Keratinocyte (primary cell): Measurements from ENCODE around the gene TMEM50B. TPM values are rescaled to one million over a fixed set of nuclear protein-coding genes. Genes with fewer than 3 reads are reported as not detected.

Source experiments
- DNase-seq: peaks from one replicate; pipeline ENCODE4 v3.0.0-alpha.2; 2011; ENCODE audit warnings: low read depth, missing footprints, low spot score
- FAIRE-seq: peaks from 2 replicates; lab custom pipeline; 2011; peaks lifted over from hg19 to GRCh38; lab: Jason Lieb, UNC
- H2AFZ ChIP-seq: 2 replicates; pipeline ENCODE4 v1.6.0; 2012; ENCODE audit warnings: low read length, control low read depth, inconsistent platforms; ENCODE audit not compliant: control insufficient read depth
- H3K27ac ChIP-seq: 2 replicates; pipeline ENCODE4 v1.5.1; 2011; ENCODE audit warnings: low read length; ENCODE audit not compliant: control insufficient read depth, insufficient read depth
- H3K27me3 ChIP-seq: 3 replicates; pipeline ENCODE4 v1.6.0; 2011; ENCODE audit warnings: low read length; ENCODE audit not compliant: control insufficient read depth, insufficient read depth; ENCODE audit errors: extremely low read depth
- H3K36me3 ChIP-seq, 2 experiments: 2 replicates in 1 of 2; 3 replicates in 1 of 2; pipeline ENCODE4 v1.5.1; 2011; ENCODE audit warnings: low read length in 2 of 2, mild to moderate bottlenecking in 1 of 2; ENCODE audit not compliant: control insufficient read depth in 2 of 2, insufficient read depth in 2 of 2; ENCODE audit errors: extremely low read depth in 1 of 2
- H3K4me1 ChIP-seq: 3 replicates; pipeline ENCODE4 v1.5.1; 2011; ENCODE audit warnings: low read length; ENCODE audit not compliant: control insufficient read depth, insufficient read depth; ENCODE audit errors: extremely low read depth
- H3K4me2 ChIP-seq: 3 replicates; pipeline ENCODE4 v1.6.0; 2011; ENCODE audit warnings: low read depth, low read length; ENCODE audit not compliant: control insufficient read depth, insufficient read depth; ENCODE audit errors: extremely low read depth
- H3K4me3 ChIP-seq, 3 experiments: fragments of 200-600 bp in 1 of 3; sonication (generic) in 1 of 3; 2 replicates in 2 of 3; 3 replicates in 1 of 3; pipeline ENCODE4 v1.5.1; 2011 to 2016; ENCODE audit warnings: low read length in 3 of 3, mild to moderate bottlenecking in 3 of 3, control low read depth in 2 of 3, inconsistent platforms in 1 of 3, low read depth in 1 of 3, mixed read lengths in 1 of 3, mixed run types in 1 of 3, moderate library complexity in 1 of 3; ENCODE audit not compliant: control insufficient read depth in 2 of 3, insufficient read depth in 2 of 3; ENCODE audit errors: extremely low read depth in 1 of 3
- H3K79me2 ChIP-seq: 2 replicates; pipeline ENCODE4 v1.6.0; 2012; ENCODE audit warnings: low read length; ENCODE audit not compliant: control insufficient read depth, insufficient read depth
- H3K9ac ChIP-seq: 3 replicates; pipeline ENCODE4 v1.6.0; 2011; ENCODE audit warnings: low read length; ENCODE audit not compliant: control insufficient read depth, insufficient read depth; ENCODE audit errors: extremely low read depth
- H3K9me1 ChIP-seq: 3 replicates; pipeline ENCODE4 v1.6.0; 2011; ENCODE audit warnings: low read length; ENCODE audit not compliant: control insufficient read depth, insufficient read depth; ENCODE audit errors: extremely low read depth
- H3K9me3 ChIP-seq: 2 replicates; pipeline ENCODE4 v1.5.1; 2012; ENCODE audit warnings: low read depth, low read length; ENCODE audit not compliant: control insufficient read depth
- H4K20me1 ChIP-seq: 3 replicates; pipeline ENCODE4 v1.6.0; 2011; ENCODE audit warnings: low read length; ENCODE audit not compliant: control insufficient read depth, insufficient read depth; ENCODE audit errors: extremely low read depth
- CTCF ChIP-seq, 3 experiments: IDR thresholded peaks in 1 of 3; conservative IDR thresholded peaks in 1 of 3; optimal IDR thresholded peaks in 1 of 3; 2 replicates in 2 of 3; 3 replicates in 1 of 3; pipeline versions ENCODE3 to v1.5.1; 2011; ENCODE audit warnings: low read length in 3 of 3, mild to moderate bottlenecking in 3 of 3, moderate library complexity in 2 of 3, control low read depth in 1 of 3, inconsistent platforms in 1 of 3; ENCODE audit not compliant: insufficient read depth in 2 of 3; ENCODE audit errors: extremely low read depth in 1 of 3
- EZH2 ChIP-seq: IDR thresholded peaks from one replicate; pipeline ENCODE4 v1.6.1; 2012; ENCODE audit warnings: inconsistent platforms, mild to moderate bottlenecking, low read length, moderate library complexity
- dilution Hi-C: fragments of 300-500 bp; cut with MboI; formaldehyde crosslinking; loops from one replicate; pipeline ENCODE4 v1.7.0; 2020; ENCODE audit warnings: low sequenced_read_pairs; ENCODE audit not compliant: extremely low pct_ligation_motif_present
- polyA plus RNA-seq, 5 experiments: library from polyadenylated mRNA; depleted of rRNA in 3 of 5; stranded (reverse) in 3 of 5; stranded (forward) in 1 of 5; unstranded in 1 of 5; fragments of >200 nt; gene quantifications; 1 replicate in 1 of 5; 2 replicates in 3 of 5; 3 replicates in 1 of 5; pipeline versions ENCODE4 v1.2.1 to v1.2.3, GENCODE V29; 2011 to 2012; ENCODE audit warnings: missing spikeins in 2 of 5, low read depth in 1 of 5, low replicate concordance in 1 of 5

TMEM50B gene
- polyA plus RNA-seq, 1 donor (not counting 4 experiments of a cell fraction or from before 2014, with no cell fraction given): 39.7 TPM

GRCh38 chr21:33455686-33456446, 23.9 kb downstream of the TMEM50B start:
- no peak for FAIRE-seq

GRCh38 chr21:33452362-33452761, 27.4 kb downstream of the TMEM50B start:
- H2AFZ ChIP-seq: no peak overlapping the region
- FAIRE-seq (peak; percentile 36), DNase-seq (no peak)
- H3K4me2 ChIP-seq: no peak overlapping the region
- H3K27me3 ChIP-seq: no peaks in the 10 kb centered on the region
- H3K79me2 ChIP-seq: no peaks in the 10 kb centered on the region
- dilution Hi-C loops: no loop called here
- H3K4me1 ChIP-seq: peaks cover 10% of the 10 kb centered on the region
- H3K9ac ChIP-seq: no peak overlapping the region
- peaks cover 0 to 2% of the 10 kb centered on the region in 2 experiments for H3K36me3 ChIP-seq
- H3K9me1 ChIP-seq: no peaks in the 10 kb centered on the region
- H3K9me3 ChIP-seq: no peaks in the 10 kb centered on the region
- no peak overlapping the region for H3K4me3 ChIP-seq
- TF ChIP-seq CTCF (optimal IDR thresholded peaks at IDR 0.05 in 1 of 3, IDR thresholded peaks at IDR 0.05 in 1 of 3, conservative IDR thresholded peaks at IDR 0.05 in 1 of 3; ENCODE audit: extremely low read depth in 1 of 3, insufficient read depth in 2 of 3, low read length in 3 of 3) (no peak), EZH2 (no peak)
- H3K27ac ChIP-seq: no peak overlapping the region
- no peaks in the 10 kb centered on the region for H4K20me1 ChIP-seq

More at GRCh38 chr21:33455686-33456446, 23.9 kb downstream of the TMEM50B start:
- H3K9ac ChIP-seq: no peak overlapping the region
- H3K27me3 ChIP-seq: no peaks in the 10 kb centered on the region
- dilution Hi-C loops: no loop called here
- no peaks in the 10 kb centered on the region for H4K20me1 ChIP-seq
- H3K36me3 ChIP-seq: peaks cover 0 to 6% of the 10 kb centered on the region in 2 experiments
- no peaks in the 10 kb centered on the region for H3K9me1 ChIP-seq
- no peaks in the 10 kb centered on the region for H3K9me3 ChIP-seq
- no peak for TF ChIP-seq CTCF (optimal IDR thresholded peaks at IDR 0.05 in 1 of 3, IDR thresholded peaks at IDR 0.05 in 1 of 3, conservative IDR thresholded peaks at IDR 0.05 in 1 of 3; ENCODE audit: extremely low read depth in 1 of 3, insufficient read depth in 2 of 3, low read length in 3 of 3)
- no peak for TF ChIP-seq EZH2
- no peak for DNase-seq
- H3K27ac ChIP-seq: no peak overlapping the region
- H3K4me1 ChIP-seq: peaks cover 10% of the 10 kb centered on the region
- H3K4me3 ChIP-seq: no peak overlapping the region
- H3K79me2 ChIP-seq: no peaks in the 10 kb centered on the region
- H3K4me2 ChIP-seq: no peak overlapping the region
- no peak overlapping the region for H2AFZ ChIP-seq
